ENCODE measurements around the gene BIN1. TPM values are rescaled to one million over a fixed set of nuclear protein-coding genes. Genes with fewer than 3 reads are reported as not detected.

The BIN1 gene
- total and polyA plus RNA-seq, 2 donors (not counting 1 experiment from before 2014, with no cell fraction given), result 90.6 to 92.3 TPM

GRCh38 chr2:127083819-127084503 is 23.0 kb downstream of the BIN1 start:
- Histone ChIP-seq H3K9me3 (ENCODE audit: control extremely low read depth in 1 of 3, control insufficient read depth in 2 of 3, insufficient read depth in 1 of 3, low read length in 2 of 3) (no peaks in the 10 kb centered on the region), H3K4me1 (ENCODE audit: control insufficient read depth in 2 of 2, insufficient read depth in 2 of 2, low read length in 2 of 2) (peaks cover 78 to 94% of the 10 kb centered on the region in 2 donors), H3K27me3 (replicated peaks in 1 of 4; ENCODE audit: control extremely low read depth in 1 of 4, control insufficient read depth in 3 of 4, insufficient read depth in 4 of 4, low read length in 3 of 4) (no peaks in the 10 kb centered on the region), H3K27ac (ENCODE audit: low read length in 2 of 2) (peak overlapping the region; percentile 55 to 65), H4K20me1 (ENCODE audit: control insufficient read depth, insufficient read depth, low read length, poor library complexity, severe bottlenecking) (peaks cover 12% of the 10 kb centered on the region), H3K36me3 (replicated peaks in 1 of 2; ENCODE audit: control extremely low read depth in 1 of 2, control insufficient read depth in 1 of 2, extremely low read depth in 1 of 2, insufficient read depth in 2 of 2, low read length in 1 of 2) (peaks cover 0 to 4% of the 10 kb centered on the region in 2 experiments), H3K79me2 (ENCODE audit: control insufficient read depth, insufficient read depth, low read length) (peaks cover 48% of the 10 kb centered on the region), H3K4me2 (replicated peaks; ENCODE audit: low read depth, low read length, poor library complexity, severe bottlenecking) (peak overlapping the region; percentile 83), H2AFZ (ENCODE audit: insufficient read depth, low read depth, low read length, poor library complexity, severe bottlenecking) (peak overlapping the region; percentile 66), H3K9ac (ENCODE audit: low read length) (no peak overlapping the region), H3K4me3 (ENCODE audit: control extremely low read depth in 1 of 5, extremely low read depth in 1 of 5, insufficient read depth in 1 of 5, low read depth in 2 of 5, low read length in 4 of 5) (no peak overlapping the region)
- Mint-ChIP-seq H3K27me3 (no peaks in the 10 kb centered on the region), H3K4me1 (peaks cover 88% of the 10 kb centered on the region), H3K4me3 (peak overlapping the region; percentile 55), H3K9me3 (ENCODE audit: insufficient read depth) (no peaks in the 10 kb centered on the region), H3K27ac (peak overlapping the region; percentile 90)
- intact Hi-C loops (cut with micrococcal nuclease), result loop anchor here (10.0 kb wide), 4 partner anchors 211 to 941 kb away; partner anchors contain the start of genes ERCC3, MAP3K2, SAP130 and SFT2D3
- ChIA-PET POLR2A (no interaction called here), CTCF (interaction anchor here (1.0 to 3.5 kb wide), 2 partner anchors 10 to 16 kb away, joined by 3 to 16 read pairs; no protein-coding TSS in a partner anchor)
- no peak for TF ChIP-seq CTCF (IDR thresholded peaks at IDR 0.05)
- TF ChIP-seq EZH2 (IDR thresholded peaks at IDR 0.05; ENCODE audit: borderline replicate concordance, insufficient read depth, low read depth, low read length, poor library complexity, severe bottlenecking), result no peak
- WGBS (ENCODE audit: insufficient coverage), result 95% methylated on average over 20 of the region's 21 CpGs
- DNase-seq (no peak), ATAC-seq (ENCODE audit: low read depth) (no peak)

- Histone ChIP-seq H2AFZ (ENCODE audit: insufficient read depth, low read depth, low read length, poor library complexity, severe bottlenecking) (no peak overlapping the region), H3K9ac (ENCODE audit: low read length) (no peak overlapping the region), H3K4me1 (ENCODE audit: control insufficient read depth in 2 of 2, insufficient read depth in 2 of 2, low read length in 2 of 2) (peaks cover 84 to 100% of the 10 kb centered on the region in 2 donors), H4K20me1 (ENCODE audit: control insufficient read depth, insufficient read depth, low read length, poor library complexity, severe bottlenecking) (peaks cover 21% of the 10 kb centered on the region), H3K36me3 (replicated peaks in 1 of 2; ENCODE audit: control extremely low read depth in 1 of 2, control insufficient read depth in 1 of 2, extremely low read depth in 1 of 2, insufficient read depth in 2 of 2, low read length in 1 of 2) (peaks cover 0 to 5% of the 10 kb centered on the region in 2 experiments), H3K4me3 (ENCODE audit: control extremely low read depth in 1 of 5, extremely low read depth in 1 of 5, insufficient read depth in 1 of 5, low read depth in 2 of 5, low read length in 4 of 5) (no peak overlapping the region), H3K9me3 (ENCODE audit: control extremely low read depth in 1 of 3, control insufficient read depth in 2 of 3, insufficient read depth in 1 of 3, low read length in 2 of 3) (no peaks in the 10 kb centered on the region), H3K27ac (ENCODE audit: low read length in 2 of 2) (peak overlapping the region in 1 of 2 donors; percentile 96), H3K4me2 (replicated peaks; ENCODE audit: low read depth, low read length, poor library complexity, severe bottlenecking) (no peak overlapping the region), H3K79me2 (ENCODE audit: control insufficient read depth, insufficient read depth, low read length) (peaks cover 58% of the 10 kb centered on the region), H3K27me3 (replicated peaks in 1 of 4; ENCODE audit: control extremely low read depth in 1 of 4, control insufficient read depth in 3 of 4, insufficient read depth in 4 of 4, low read length in 3 of 4) (no peaks in the 10 kb centered on the region)
- intact Hi-C loops (cut with micrococcal nuclease), result loop anchor here (10.0 kb wide), 4 partner anchors 212 to 942 kb away; partner anchors contain the start of genes ERCC3, MAP3K2, SAP130 and SFT2D3
- H3K27ac Mint-ChIP-seq, result peak overlapping the region; percentile 99
- POLR2A ChIA-PET, result interaction anchor here (0.7 kb wide), 1 partner anchor 96 kb away, joined by 4 read pairs; no protein-coding TSS in a partner anchor
- peaks cover 95% of the 10 kb centered on the region for H3K4me1 Mint-ChIP-seq
- no peaks in the 10 kb centered on the region for H3K27me3 Mint-ChIP-seq
- ATAC-seq (ENCODE audit: low read depth), result no peak
- WGBS (ENCODE audit: insufficient coverage), result 100% methylated on average over 6 of the region's 8 CpGs
- TF ChIP-seq CTCF (IDR thresholded peaks at IDR 0.05) (no peak), EZH2 (IDR thresholded peaks at IDR 0.05; ENCODE audit: borderline replicate concordance, insufficient read depth, low read depth, low read length, poor library complexity, severe bottlenecking) (no peak)
- no peak for DNase-seq
- H3K9me3 Mint-ChIP-seq (ENCODE audit: insufficient read depth), result no peaks in the 10 kb centered on the region
- peak overlapping the region; percentile 92 for H3K4me3 Mint-ChIP-seq
- CTCF ChIA-PET, result interaction anchor here (5.5 kb wide), 1 partner anchor 14 kb away, joined by 42 read pairs; no protein-coding TSS in a partner anchor
Observed at GRCh38 chr2:127082974-127083373, 24.0 kb downstream of the BIN1 start.
